Measurements from ENCODE around the gene SFXN5.

DNA sequence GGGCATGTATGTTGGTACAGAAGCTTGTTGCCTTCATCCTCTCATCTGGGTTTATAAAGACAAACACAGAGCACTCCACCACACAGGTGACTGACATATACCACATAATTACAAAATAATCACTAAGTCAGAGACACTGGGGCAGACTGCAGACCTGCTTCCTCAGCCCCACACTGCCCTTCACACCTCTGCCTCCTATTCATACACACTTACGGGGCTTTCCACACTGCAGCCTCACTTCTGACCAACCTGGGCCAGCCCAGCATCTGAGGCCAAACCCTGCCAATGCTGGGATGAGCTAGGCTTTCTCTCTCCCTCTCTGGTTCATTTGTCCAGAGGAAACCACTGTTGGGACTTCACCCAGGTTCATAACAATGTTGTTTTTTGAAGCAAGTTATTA, 149.7 kb downstream of the SFXN5 start:
- TF ChIP-seq, protein P1, sequence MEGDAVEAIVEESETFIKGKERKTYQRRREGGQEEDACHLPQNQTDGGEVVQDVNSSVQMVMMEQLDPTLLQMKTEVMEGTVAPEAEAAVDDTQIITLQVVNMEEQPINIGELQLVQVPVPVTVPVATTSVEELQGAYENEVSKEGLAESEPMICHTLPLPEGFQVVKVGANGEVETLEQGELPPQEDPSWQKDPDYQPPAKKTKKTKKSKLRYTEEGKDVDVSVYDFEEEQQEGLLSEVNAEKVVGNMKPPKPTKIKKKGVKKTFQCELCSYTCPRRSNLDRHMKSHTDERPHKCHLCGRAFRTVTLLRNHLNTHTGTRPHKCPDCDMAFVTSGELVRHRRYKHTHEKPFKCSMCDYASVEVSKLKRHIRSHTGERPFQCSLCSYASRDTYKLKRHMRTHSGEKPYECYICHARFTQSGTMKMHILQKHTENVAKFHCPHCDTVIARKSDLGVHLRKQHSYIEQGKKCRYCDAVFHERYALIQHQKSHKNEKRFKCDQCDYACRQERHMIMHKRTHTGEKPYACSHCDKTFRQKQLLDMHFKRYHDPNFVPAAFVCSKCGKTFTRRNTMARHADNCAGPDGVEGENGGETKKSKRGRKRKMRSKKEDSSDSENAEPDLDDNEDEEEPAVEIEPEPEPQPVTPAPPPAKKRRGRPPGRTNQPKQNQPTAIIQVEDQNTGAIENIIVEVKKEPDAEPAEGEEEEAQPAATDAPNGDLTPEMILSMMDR (conservative IDR thresholded peaks at IDR 0.05 in 1 of 2, IDR thresholded peaks at IDR 0.05 in 1 of 2; ENCODE audit: low read depth in 1 of 2, low read length in 2 of 2), result no peak
- no peak for TF ChIP-seq EZH2 (IDR thresholded peaks at IDR 0.05; ENCODE audit: low read length, missing control alignments)

All from fibroblast of lung (primary cell).